ENCODE data around the gene NEGR1. TPM values are rescaled to one million over a fixed set of nuclear protein-coding genes. Genes with fewer than 3 reads are reported as not detected.

Gene NEGR1
- total RNA-seq, 1 donor from 2014 or later = 8.6 TPM

GRCh38 chr1:72280711-72281110, 1.6 kb downstream of the NEGR1 start:
- Histone ChIP-seq H3K79me2 (ENCODE audit: insufficient read depth, low read length) (peaks cover 6% of the 10 kb centered on the region), H3K27me3 (ENCODE audit: insufficient read depth, low read length) (no peaks in the 10 kb centered on the region), H3K9ac (ENCODE audit: low read length) (peak overlapping the region; percentile 86), H3K36me3 (ENCODE audit: insufficient read depth, low read length) (no peaks in the 10 kb centered on the region), H3K27ac (ENCODE audit: low read depth, low read length) (no peak overlapping the region), H4K20me1 (ENCODE audit: insufficient read depth, low read length) (no peaks in the 10 kb centered on the region), H2AFZ (ENCODE audit: low read depth, low read length) (no peak overlapping the region), H3K4me3 (ENCODE audit: insufficient read depth, low read depth, low read length) (peak overlapping the region; percentile 89), H3K4me2 (ENCODE audit: low read length) (peak overlapping the region; percentile 95), H3K9me3 (ENCODE audit: insufficient read depth, low read depth, low read length) (no peaks in the 10 kb centered on the region), H3K4me1 (ENCODE audit: insufficient read depth, low read length) (peaks cover 6% of the 10 kb centered on the region)
- TF ChIP-seq, protein P1, sequence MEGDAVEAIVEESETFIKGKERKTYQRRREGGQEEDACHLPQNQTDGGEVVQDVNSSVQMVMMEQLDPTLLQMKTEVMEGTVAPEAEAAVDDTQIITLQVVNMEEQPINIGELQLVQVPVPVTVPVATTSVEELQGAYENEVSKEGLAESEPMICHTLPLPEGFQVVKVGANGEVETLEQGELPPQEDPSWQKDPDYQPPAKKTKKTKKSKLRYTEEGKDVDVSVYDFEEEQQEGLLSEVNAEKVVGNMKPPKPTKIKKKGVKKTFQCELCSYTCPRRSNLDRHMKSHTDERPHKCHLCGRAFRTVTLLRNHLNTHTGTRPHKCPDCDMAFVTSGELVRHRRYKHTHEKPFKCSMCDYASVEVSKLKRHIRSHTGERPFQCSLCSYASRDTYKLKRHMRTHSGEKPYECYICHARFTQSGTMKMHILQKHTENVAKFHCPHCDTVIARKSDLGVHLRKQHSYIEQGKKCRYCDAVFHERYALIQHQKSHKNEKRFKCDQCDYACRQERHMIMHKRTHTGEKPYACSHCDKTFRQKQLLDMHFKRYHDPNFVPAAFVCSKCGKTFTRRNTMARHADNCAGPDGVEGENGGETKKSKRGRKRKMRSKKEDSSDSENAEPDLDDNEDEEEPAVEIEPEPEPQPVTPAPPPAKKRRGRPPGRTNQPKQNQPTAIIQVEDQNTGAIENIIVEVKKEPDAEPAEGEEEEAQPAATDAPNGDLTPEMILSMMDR (IDR thresholded peaks at IDR 0.05; ENCODE audit: insufficient read depth, low read depth, low read length) = no peak
- no peak for TF ChIP-seq EZH2 (IDR thresholded peaks at IDR 0.05; ENCODE audit: insufficient read depth, low read length)
- Mint-ChIP-seq H3K9me3 (ENCODE audit: unreplicated experiment) (no peaks in the 10 kb centered on the region), H3K27me3 (ENCODE audit: low read depth, unreplicated experiment) (no peaks in the 10 kb centered on the region), H3K4me1 (ENCODE audit: low read depth, unreplicated experiment) (peaks cover 8% of the 10 kb centered on the region), H3K27ac (ENCODE audit: unreplicated experiment) (no peak overlapping the region), H3K36me3 (ENCODE audit: low read depth, unreplicated experiment) (no peaks in the 10 kb centered on the region), H3K4me3 (ENCODE audit: unreplicated experiment) (no peak overlapping the region)
- FAIRE-seq (no peak), DNase-seq (ENCODE audit: low read depth) (no peak)

DNA sequence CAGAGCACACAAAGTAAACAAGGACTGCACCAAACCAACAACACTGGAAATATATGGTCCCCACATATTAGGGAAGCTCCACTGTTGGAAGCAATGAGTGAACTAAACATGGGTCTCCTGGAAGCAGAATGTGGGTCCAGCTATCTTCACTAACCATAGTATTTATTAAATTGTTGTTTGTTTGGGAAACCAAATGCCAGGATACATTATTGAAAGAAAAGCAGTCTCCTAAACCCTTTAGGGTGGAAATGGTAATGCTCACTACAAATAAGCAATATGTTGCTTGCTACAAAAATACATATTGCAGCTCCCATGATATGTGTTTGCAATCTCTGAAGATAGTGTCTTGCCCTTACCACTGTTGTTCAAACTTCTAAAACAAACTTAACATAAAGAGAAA, 2.2 kb downstream of the NEGR1 start:
- H2AFZ ChIP-seq (ENCODE audit: low read depth, low read length) = no peak overlapping the region
- no peak overlapping the region for H3K9ac ChIP-seq (ENCODE audit: low read length)
- Mint-ChIP-seq H3K27me3 (ENCODE audit: low read depth, unreplicated experiment) (no peaks in the 10 kb centered on the region), H3K4me1 (ENCODE audit: low read depth, unreplicated experiment) (peaks cover 8% of the 10 kb centered on the region), H3K27ac (ENCODE audit: unreplicated experiment) (no peak overlapping the region), H3K9me3 (ENCODE audit: unreplicated experiment) (no peaks in the 10 kb centered on the region), H3K4me3 (ENCODE audit: unreplicated experiment) (no peak overlapping the region), H3K36me3 (ENCODE audit: low read depth, unreplicated experiment) (no peaks in the 10 kb centered on the region)
- peaks cover 6% of the 10 kb centered on the region for H3K79me2 ChIP-seq (ENCODE audit: insufficient read depth, low read length)
- H3K4me3 ChIP-seq (ENCODE audit: insufficient read depth, low read depth, low read length) = no peak overlapping the region
- no peaks in the 10 kb centered on the region for H4K20me1 ChIP-seq (ENCODE audit: insufficient read depth, low read length)
- no peak overlapping the region for H3K27ac ChIP-seq (ENCODE audit: low read depth, low read length)
- H3K4me1 ChIP-seq (ENCODE audit: insufficient read depth, low read length) = peaks cover under 1% of the 10 kb centered on the region
- FAIRE-seq (no peak), DNase-seq (ENCODE audit: low read depth) (no peak)
- H3K4me2 ChIP-seq (ENCODE audit: low read length) = peak overlapping the region; percentile 9
- H3K27me3 ChIP-seq (ENCODE audit: insufficient read depth, low read length) = no peaks in the 10 kb centered on the region
- no peaks in the 10 kb centered on the region for H3K9me3 ChIP-seq (ENCODE audit: insufficient read depth, low read depth, low read length)
- no peaks in the 10 kb centered on the region for H3K36me3 ChIP-seq (ENCODE audit: insufficient read depth, low read length)
- TF ChIP-seq EZH2 (IDR thresholded peaks at IDR 0.05; ENCODE audit: insufficient read depth, low read length) = no peak
- TF ChIP-seq, protein P1 (IDR thresholded peaks at IDR 0.05; ENCODE audit: insufficient read depth, low read depth, low read length) = no peak

DNA sequence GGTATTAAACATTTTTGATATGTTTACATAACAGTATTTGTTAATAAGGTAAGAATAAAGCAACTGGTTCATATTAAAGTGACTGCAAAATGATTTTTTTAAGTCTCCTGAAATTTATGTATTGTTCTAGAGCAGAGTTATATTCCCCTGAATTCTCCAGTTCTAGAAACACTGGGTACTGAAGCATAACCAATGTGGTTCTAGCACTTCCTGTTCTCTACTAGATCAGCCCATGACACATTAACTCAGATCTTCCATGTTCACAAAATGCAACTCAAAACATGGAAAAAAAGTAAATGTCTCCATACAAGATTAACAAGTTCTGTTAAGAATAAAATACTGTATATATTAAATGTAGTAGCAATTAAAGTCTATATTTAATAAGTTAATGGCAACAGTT, 3.9 kb downstream of the NEGR1 start:
- peaks cover 8% of the 10 kb centered on the region for H3K4me1 Mint-ChIP-seq (ENCODE audit: low read depth, unreplicated experiment)
- Histone ChIP-seq H3K79me2 (ENCODE audit: insufficient read depth, low read length) (peaks cover 6% of the 10 kb centered on the region), H3K36me3 (ENCODE audit: insufficient read depth, low read length) (no peaks in the 10 kb centered on the region), H3K9me3 (ENCODE audit: insufficient read depth, low read depth, low read length) (no peaks in the 10 kb centered on the region), H4K20me1 (ENCODE audit: insufficient read depth, low read length) (no peaks in the 10 kb centered on the region), H3K4me3 (ENCODE audit: insufficient read depth, low read depth, low read length) (no peak overlapping the region), H3K4me2 (ENCODE audit: low read length) (no peak overlapping the region), H3K27ac (ENCODE audit: low read depth, low read length) (no peak overlapping the region), H3K27me3 (ENCODE audit: insufficient read depth, low read length) (no peaks in the 10 kb centered on the region), H2AFZ (ENCODE audit: low read depth, low read length) (no peak overlapping the region), H3K4me1 (ENCODE audit: insufficient read depth, low read length) (no peaks in the 10 kb centered on the region), H3K9ac (ENCODE audit: low read length) (no peak overlapping the region)
- H3K36me3 Mint-ChIP-seq (ENCODE audit: low read depth, unreplicated experiment) = no peaks in the 10 kb centered on the region
- no peak for FAIRE-seq
- no peaks in the 10 kb centered on the region for H3K27me3 Mint-ChIP-seq (ENCODE audit: low read depth, unreplicated experiment)
- no peak for DNase-seq (ENCODE audit: low read depth)
- no peak overlapping the region for H3K27ac Mint-ChIP-seq (ENCODE audit: unreplicated experiment)
- no peak overlapping the region for H3K4me3 Mint-ChIP-seq (ENCODE audit: unreplicated experiment)
- no peaks in the 10 kb centered on the region for H3K9me3 Mint-ChIP-seq (ENCODE audit: unreplicated experiment)
- TF ChIP-seq, protein P1 (IDR thresholded peaks at IDR 0.05; ENCODE audit: insufficient read depth, low read depth, low read length) = no peak
- TF ChIP-seq EZH2 (IDR thresholded peaks at IDR 0.05; ENCODE audit: insufficient read depth, low read length) = no peak
